Common myeloid progenitor, CD34-positive (primary cell): ENCODE data around the gene JAK1.
A peak's percentile ranks its signal among the peaks of the same experiment; 100 is the strongest.
"Not testable (repeated sequence)": the region's sequence is repeated elsewhere in the genome, so short reads cannot be mapped to it uniquely, and the experiment has no call there.

Source experiments
- CTCF ChIA-PET: fragments of 350-600 bp; sonication (Branson Sonifier 250); formaldehyde crosslinking; loops from one replicate; lab custom pipeline; 2021; ENCODE audit warnings: antibody characterized with exemption; lab: Charles Lee
- POLR2A ChIA-PET: fragments of 350-600 bp; sonication (Branson Sonifier 250); formaldehyde crosslinking; loops from one replicate; lab custom pipeline; 2021; ENCODE audit warnings: antibody characterized with exemption; lab: Charles Lee
- DNase-seq, 3 donors: peaks; one replicate each; pipeline versions ENCODE4 v3.0.0 to v3.0.0-alpha.2; 2013
- H3K27ac ChIP-seq, 2 experiments: 1 replicate in 1 of 2; 2 replicates in 1 of 2; pipeline ENCODE4 v1.7.0; 2013; ENCODE audit warnings: inconsistent platforms in 2 of 2, low read length in 2 of 2, mild to moderate bottlenecking in 2 of 2, low read depth in 1 of 2, moderate library complexity in 1 of 2; ENCODE audit not compliant: severe bottlenecking in 2 of 2, insufficient read depth in 1 of 2, poor library complexity in 1 of 2
- H3K27me3 ChIP-seq, 5 experiments: replicated peaks in 2 of 5; 1 replicate in 3 of 5; 2 replicates in 2 of 5; pipeline versions ENCODE4 v1.6.1 to v1.7.0; 2013; ENCODE audit warnings: low read length in 4 of 5, mild to moderate bottlenecking in 2 of 5, moderate library complexity in 2 of 5, inconsistent platforms in 1 of 5; ENCODE audit not compliant: insufficient read depth in 5 of 5, control insufficient read depth in 4 of 5
- H3K36me3 ChIP-seq, 4 experiments: 1 replicate in 2 of 4; 2 replicates in 2 of 4; pipeline versions ENCODE4 v1.6.1 to v1.7.0; 2013; ENCODE audit warnings: low read length in 3 of 4, control low read depth in 1 of 4, mild to moderate bottlenecking in 1 of 4; ENCODE audit not compliant: control insufficient read depth in 4 of 4, insufficient read depth in 4 of 4
- H3K4me1 ChIP-seq, 4 experiments: 1 replicate in 3 of 4; 2 replicates in 1 of 4; pipeline versions ENCODE4 v1.6.1 to v1.7.1; 2013; ENCODE audit warnings: low read length in 3 of 4, mild to moderate bottlenecking in 3 of 4, control low read depth in 1 of 4, inconsistent platforms in 1 of 4, moderate library complexity in 1 of 4; ENCODE audit not compliant: control insufficient read depth in 4 of 4, insufficient read depth in 4 of 4; ENCODE audit errors: control extremely low read depth in 1 of 4
- H3K4me3 ChIP-seq, 7 experiments: 1 replicate in 4 of 7; 2 replicates in 3 of 7; pipeline versions ENCODE4 v1.5.1 to v1.7.0; 2013; ENCODE audit warnings: mild to moderate bottlenecking in 7 of 7, low read length in 6 of 7, moderate library complexity in 6 of 7, inconsistent platforms in 2 of 7, low read depth in 2 of 7, control low read depth in 1 of 7; ENCODE audit not compliant: insufficient read depth in 4 of 7, control insufficient read depth in 1 of 7; ENCODE audit errors: extremely low read depth in 1 of 7
- H3K9me3 ChIP-seq, 5 experiments: 1 replicate in 4 of 5; 2 replicates in 1 of 5; pipeline versions ENCODE4 v1.6.1 to v1.7.1; 2013; ENCODE audit warnings: low read length in 4 of 5, mild to moderate bottlenecking in 2 of 5, inconsistent platforms in 1 of 5, low read depth in 1 of 5, moderate library complexity in 1 of 5; ENCODE audit not compliant: control insufficient read depth in 4 of 5, insufficient read depth in 2 of 5; ENCODE audit errors: control extremely low read depth in 1 of 5
- WGBS: methylation state at CpG from one replicate; pipeline ENCODE4 v1.1.5; 2013; ENCODE audit not compliant: insufficient coverage; 5-methylcytosine and 5-hydroxymethylcytosine counted together

The JAK1 gene

DNA sequence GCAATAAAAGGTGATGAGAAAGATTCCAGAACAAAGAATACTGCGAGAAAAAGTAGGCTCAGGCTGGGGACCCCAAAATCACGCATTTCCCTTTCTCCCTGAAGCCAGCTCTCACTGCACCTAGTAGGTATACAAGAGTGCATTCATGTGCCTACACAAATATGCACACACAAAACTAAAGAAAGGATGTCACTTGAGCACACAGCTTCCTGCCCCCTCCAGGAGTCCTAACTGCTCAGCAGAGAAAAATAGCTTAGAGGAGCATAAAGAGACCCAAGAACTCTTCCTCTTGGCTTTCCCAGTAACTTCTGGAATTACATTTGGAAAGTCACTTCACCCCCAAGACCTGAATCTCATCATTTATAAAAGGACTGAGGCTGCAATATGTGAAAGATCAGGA, 38.0 kb downstream of the JAK1 start:
- Histone ChIP-seq H3K9me3 (no peaks in the 10 kb centered on the region), H3K4me3 (no peak overlapping the region), H3K36me3 (peaks cover 0 to 4% (median 0%) of the 10 kb centered on the region in 4 experiments), H3K27me3 (no peaks in the 10 kb centered on the region), H3K4me1 (peaks cover 3 to 27% (median 19%) of the 10 kb centered on the region in 4 experiments), H3K27ac (no peak overlapping the region)
- CTCF ChIA-PET = interaction anchor here (0.9 to 1.1 kb wide), 3 partner anchors 14 to 67 kb away, joined by 3 to 5 read pairs (median 4); no protein-coding TSS in a partner anchor
- DNase-seq = no peak
- POLR2A ChIA-PET = no interaction called here
- 94% methylated on average over 2 of the region's 2 CpGs for WGBS

- peaks cover 0 to 4% (median 0%) of the 10 kb centered on the region in 4 experiments for H3K36me3 ChIP-seq
- ChIA-PET POLR2A (no interaction called here), CTCF (interaction anchor here (0.6 to 1.0 kb wide), 2 partner anchors 30 to 37 kb away, joined by 3 read pairs; no protein-coding TSS in a partner anchor)
- no peak overlapping the region for H3K27ac ChIP-seq
- DNase-seq = no peak
- WGBS = 58% methylated on average over 2 of the region's 2 CpGs
- H3K4me1 ChIP-seq = peaks cover 8 to 42% (median 17%) of the 10 kb centered on the region in 4 experiments
- H3K4me3 ChIP-seq = no peak overlapping the region
- no peaks in the 10 kb centered on the region for H3K27me3 ChIP-seq
- H3K9me3 ChIP-seq = no peaks in the 10 kb centered on the region
These were observed 40.8 kb downstream of the JAK1 start for GRCh38 chr1:64925594-64925993.

GRCh38 chr1:64923294-64923718, 43.0 kb downstream of the JAK1 start:
- Histone ChIP-seq H3K4me1 (peaks cover 6 to 34% (median 15%) of the 10 kb centered on the region in 4 experiments), H3K9me3 (no peaks in the 10 kb centered on the region), H3K4me3 (no peak overlapping the region), H3K27ac (no peak overlapping the region), H3K27me3 (no peaks in the 10 kb centered on the region), H3K36me3 (peaks cover 0 to 4% (median 0%) of the 10 kb centered on the region in 4 experiments)
- POLR2A ChIA-PET = no interaction called here
- DNase-seq = peak in 1 of 3 donors; percentile 31
- 0% methylated on average over 1 of the region's 2 CpGs for WGBS
- CTCF ChIA-PET = interaction anchor here (1.1 to 1.6 kb wide), 4 partner anchors 8 to 20 kb away, joined by 3 to 4 read pairs (median 3); no protein-coding TSS in a partner anchor

- Histone ChIP-seq H3K27ac (no peak overlapping the region), H3K9me3 (no peaks in the 10 kb centered on the region), H3K4me3 (no peak overlapping the region), H3K4me1 (peaks cover 8 to 31% (median 19%) of the 10 kb centered on the region in 4 experiments), H3K27me3 (no peaks in the 10 kb centered on the region), H3K36me3 (peaks cover 0 to 4% (median 0%) of the 10 kb centered on the region in 4 experiments)
- ChIA-PET CTCF (interaction anchor here (0.9 to 1.6 kb wide), 4 partner anchors 9 to 31 kb away, joined by 3 to 4 read pairs (median 3); no protein-coding TSS in a partner anchor), POLR2A (interaction anchor here (0.6 kb wide), 1 partner anchor 17 kb away, joined by 4 read pairs; no protein-coding TSS in a partner anchor)
- no peak for DNase-seq
- no CpG with 5 or more reads among the region's 2 CpGs for whole genome bisulfite sequencing
These were observed 44.0 kb downstream of the JAK1 start for GRCh38 chr1:64922336-64922735.

GRCh38 chr1:64921771-64922170, 44.6 kb downstream of the JAK1 start:
- peaks cover 12 to 36% (median 24%) of the 10 kb centered on the region in 4 experiments for H3K4me1 ChIP-seq
- H3K4me3 ChIP-seq = no peak overlapping the region
- no peak for DNase-seq
- WGBS = 44% methylated on average over 2 of the region's 2 CpGs
- H3K36me3 ChIP-seq = peaks cover 0 to 3% (median 0%) of the 10 kb centered on the region in 4 experiments
- ChIA-PET POLR2A (no interaction called here), CTCF (interaction anchor here (0.7 to 2.0 kb wide), 4 partner anchors 10 to 18 kb away, joined by 3 to 6 read pairs (median 3); no protein-coding TSS in a partner anchor)
- no peak overlapping the region for H3K27ac ChIP-seq
- H3K27me3 ChIP-seq = no peaks in the 10 kb centered on the region
- H3K9me3 ChIP-seq = no peaks in the 10 kb centered on the region

DNA sequence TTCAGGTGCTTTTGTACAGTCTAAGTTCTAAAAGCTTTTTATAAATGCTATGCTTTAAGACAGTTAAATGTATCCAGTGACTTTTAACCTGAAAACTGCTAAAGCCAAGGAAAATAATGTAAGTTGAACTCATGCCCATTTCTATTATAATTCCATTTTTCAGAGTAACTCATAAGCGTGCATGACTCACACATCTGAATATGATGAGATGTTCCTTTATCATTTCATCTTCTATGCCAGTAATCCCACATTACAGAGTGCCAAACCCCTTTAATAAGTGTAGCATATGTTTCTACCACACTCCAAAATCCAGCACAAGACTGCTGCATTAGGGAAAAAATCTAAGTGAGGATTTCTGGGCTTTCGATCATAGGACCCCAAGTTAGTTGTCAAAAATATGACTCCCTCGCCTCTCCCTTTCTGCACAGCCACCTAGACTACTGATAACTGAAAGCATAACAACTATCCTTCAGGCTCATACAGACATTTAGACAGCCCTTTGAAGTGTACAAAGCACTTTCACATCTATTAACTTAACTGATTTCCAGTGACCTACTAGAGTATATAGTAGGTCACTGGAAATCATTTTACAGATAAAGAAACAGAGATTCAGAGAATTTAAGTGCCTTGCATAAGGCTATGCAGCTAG, 45.3 kb downstream of the JAK1 start:
- ChIA-PET POLR2A (no interaction called here), CTCF (interaction anchor here (0.7 to 2.0 kb wide), 4 partner anchors 9 to 17 kb away, joined by 3 to 6 read pairs (median 3); no protein-coding TSS in a partner anchor)
- no peaks in the 10 kb centered on the region for H3K36me3 ChIP-seq
- no peak overlapping the region for H3K27ac ChIP-seq
- no CpG with 5 or more reads among the region's 3 CpGs for WGBS
- H3K9me3 ChIP-seq = no peaks in the 10 kb centered on the region
- H3K4me3 ChIP-seq = no peak overlapping the region
- DNase-seq = no peak
- H3K27me3 ChIP-seq = no peaks in the 10 kb centered on the region
- H3K4me1 ChIP-seq = peaks cover 12 to 41% (median 25%) of the 10 kb centered on the region in 4 experiments

- H3K4me3 ChIP-seq, H3K27ac ChIP-seq, H3K9me3 ChIP-seq, POLR2A ChIA-PET, H3K27me3 ChIP-seq, H3K36me3 ChIP-seq, DNase-seq: not testable (repeated sequence)
- CTCF ChIA-PET = interaction anchor here (0.6 to 1.2 kb wide), 3 partner anchors 24 to 115 kb away, joined by 3 read pairs; no protein-coding TSS in a partner anchor
- H3K4me1 ChIP-seq = peaks cover 12 to 40% (median 19%) of the 10 kb centered on the region in 4 experiments
- 100% methylated on average over 3 of the region's 7 CpGs for WGBS
These were observed 47.2 kb downstream of the JAK1 start for GRCh38 chr1:64919120-64919519.
